ENCODE data around the gene CEBPB.
A peak's percentile ranks its signal among the peaks of the same experiment; 100 is the strongest.

CEBPB gene

DNA sequence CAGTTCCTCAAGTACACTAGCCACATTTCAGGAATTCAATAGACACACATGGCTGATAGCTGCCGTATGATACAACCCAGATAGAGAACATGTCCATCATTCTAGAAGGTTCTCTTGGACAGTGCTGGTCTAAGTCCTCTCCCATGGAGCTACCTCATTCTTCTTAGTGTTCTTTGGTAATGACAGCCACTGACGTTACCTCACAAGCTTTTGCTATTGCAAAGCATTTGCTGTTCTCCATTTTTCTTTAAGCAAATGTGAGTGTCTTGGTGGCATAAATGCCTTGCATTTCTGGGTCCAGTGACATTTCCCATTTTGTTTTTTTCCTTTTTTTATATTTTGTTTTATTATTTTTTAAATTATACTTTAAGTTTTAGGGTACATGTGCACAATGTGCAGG is 8.3 kb upstream of the CEBPB start:
- no peak for TF ChIP-seq CTCF (IDR thresholded peaks at IDR 0.05; ENCODE audit: borderline replicate concordance, control extremely low read depth, extremely low read depth, insufficient read depth, missing control alignments)
- no peak for DNase-seq (ENCODE audit: low spot score)
- in situ Hi-C loops (cut with MboI; ENCODE audit: low sequenced_read_pairs, unreplicated experiment): loop anchor here (10.0 kb wide), 1 partner anchor 392 kb away; no protein-coding TSS in a partner anchor

- no peak for TF ChIP-seq CTCF (IDR thresholded peaks at IDR 0.05; ENCODE audit: borderline replicate concordance, control extremely low read depth, extremely low read depth, insufficient read depth, missing control alignments)
- DNase-seq (ENCODE audit: low spot score): no peak
- in situ Hi-C loops (cut with MboI; ENCODE audit: low sequenced_read_pairs, unreplicated experiment): loop anchor here (5.0 to 10.0 kb wide), 2 partner anchors 277 to 389 kb away; no protein-coding TSS in a partner anchor
These were observed 5.2 kb upstream of the CEBPB start for GRCh38 chr20:50185426-50185825.

GRCh38 chr20:50186151-50186885 is 4.3 kb upstream of the CEBPB start:
- DNase-seq (ENCODE audit: low spot score): peak; percentile 78
- TF ChIP-seq CTCF (IDR thresholded peaks at IDR 0.05; ENCODE audit: borderline replicate concordance, control extremely low read depth, extremely low read depth, insufficient read depth, missing control alignments): peak; percentile 93
- in situ Hi-C loops (cut with MboI; ENCODE audit: low sequenced_read_pairs, unreplicated experiment): loop anchor here (5.0 to 10.0 kb wide), 2 partner anchors 276 to 388 kb away; no protein-coding TSS in a partner anchor

GRCh38 chr20:50186987-50187402 is 3.6 kb upstream of the CEBPB start:
- in situ Hi-C loops (cut with MboI; ENCODE audit: low sequenced_read_pairs, unreplicated experiment): loop anchor here (5.0 to 10.0 kb wide), 2 partner anchors 275 to 388 kb away; no protein-coding TSS in a partner anchor
- TF ChIP-seq CTCF (IDR thresholded peaks at IDR 0.05; ENCODE audit: borderline replicate concordance, control extremely low read depth, extremely low read depth, insufficient read depth, missing control alignments): no peak
- no peak for DNase-seq (ENCODE audit: low spot score)

- no peak for TF ChIP-seq CTCF (IDR thresholded peaks at IDR 0.05; ENCODE audit: borderline replicate concordance, control extremely low read depth, extremely low read depth, insufficient read depth, missing control alignments)
- DNase-seq (ENCODE audit: low spot score): no peak
- in situ Hi-C loops (cut with MboI; ENCODE audit: low sequenced_read_pairs, unreplicated experiment): loop anchor here (5.0 to 10.0 kb wide), 2 partner anchors 275 to 387 kb away; no protein-coding TSS in a partner anchor
These were observed 3.1 kb upstream of the CEBPB start for GRCh38 chr20:50187403-50188051.

DNA sequence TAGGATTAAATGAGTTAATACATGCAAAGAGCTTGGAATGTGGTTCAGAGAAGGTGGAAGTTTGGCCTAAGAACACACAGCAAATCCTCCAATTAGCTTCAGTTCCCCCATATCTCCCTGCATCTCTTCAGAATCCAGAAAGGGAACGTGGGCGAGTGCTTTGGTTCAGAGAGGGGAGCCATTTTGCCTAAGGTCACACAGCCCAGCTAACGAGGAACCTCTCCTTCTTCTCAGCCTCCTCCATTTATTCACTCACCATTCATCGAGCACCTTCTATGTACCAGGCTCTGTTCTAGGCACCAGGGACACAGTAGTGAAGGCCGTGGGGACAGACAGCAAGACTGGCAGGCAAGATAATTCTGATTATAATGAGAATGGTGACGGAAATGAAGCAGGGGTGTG is 2.3 kb upstream of the CEBPB start:
- TF ChIP-seq CTCF (IDR thresholded peaks at IDR 0.05; ENCODE audit: borderline replicate concordance, control extremely low read depth, extremely low read depth, insufficient read depth, missing control alignments): no peak
- no peak for DNase-seq (ENCODE audit: low spot score)
- in situ Hi-C loops (cut with MboI; ENCODE audit: low sequenced_read_pairs, unreplicated experiment): loop anchor here (5.0 to 10.0 kb wide), 2 partner anchors 274 to 387 kb away; no protein-coding TSS in a partner anchor

All from GM13976 (cell line).